ENCODE data around the gene TRIM62.
"Not testable (repeated sequence)": the region's sequence is repeated elsewhere in the genome, so short reads cannot be mapped to it uniquely, and the experiment has no call there.

TRIM62 gene

GRCh38 chr1:33119532-33120217 is 62.2 kb downstream of the TRIM62 start:
- H3K27ac Mint-ChIP-seq (ENCODE audit: low read depth), result no peak overlapping the region
- no peaks in the 10 kb centered on the region for H3K9me3 Mint-ChIP-seq
- no peak for ATAC-seq (replicated peaks; ENCODE audit: extremely low read depth, poor library complexity, severe bottlenecking)
- H3K27me3 Mint-ChIP-seq, result no peaks in the 10 kb centered on the region
- peaks cover 2% of the 10 kb centered on the region for H3K36me3 Mint-ChIP-seq (ENCODE audit: insufficient read depth)
- H3K4me1 Mint-ChIP-seq, result no peaks in the 10 kb centered on the region
- H3K4me3 Mint-ChIP-seq, result no peak overlapping the region
- DNase-seq (ENCODE audit: low spot score in 2 of 2), result no peak

GRCh38 chr1:33119050-33119449 is 62.8 kb downstream of the TRIM62 start:
- Mint-ChIP-seq H3K4me3 (no peak overlapping the region), H3K27ac (ENCODE audit: low read depth) (peak overlapping the region; percentile 42), H3K4me1 (no peaks in the 10 kb centered on the region), H3K27me3 (no peaks in the 10 kb centered on the region), H3K9me3 (no peaks in the 10 kb centered on the region), H3K36me3 (ENCODE audit: insufficient read depth) (peaks cover 2% of the 10 kb centered on the region)
- ATAC-seq (replicated peaks; ENCODE audit: extremely low read depth, poor library complexity, severe bottlenecking) (no peak), DNase-seq (ENCODE audit: low spot score in 2 of 2) (no peak)

DNA sequence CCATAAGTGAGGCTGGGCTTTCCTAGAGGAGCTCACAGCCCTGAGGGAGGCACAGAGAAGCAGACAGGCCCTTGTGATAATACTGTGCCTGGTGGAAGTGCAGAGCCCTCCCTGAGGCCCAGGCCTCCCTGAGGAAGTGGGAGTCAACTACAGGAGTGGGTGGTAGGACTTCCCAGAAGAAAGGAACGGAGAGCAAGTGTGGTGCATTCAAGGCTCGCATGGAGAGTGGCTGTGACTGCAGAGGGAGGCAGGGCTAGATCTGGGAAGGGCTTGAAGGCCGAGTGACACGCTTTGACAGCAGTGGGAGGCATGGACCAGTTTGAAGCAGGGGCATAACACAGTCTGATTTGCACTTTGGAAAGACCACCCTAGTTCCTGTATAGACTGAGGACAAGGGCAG is 63.6 kb downstream of the TRIM62 start:
- DNase-seq (ENCODE audit: low spot score in 2 of 2) (no peak), ATAC-seq (replicated peaks; ENCODE audit: extremely low read depth, poor library complexity, severe bottlenecking) (no peak)
- Mint-ChIP-seq H3K36me3 (ENCODE audit: insufficient read depth) (peaks cover 2% of the 10 kb centered on the region), H3K27ac (ENCODE audit: low read depth) (peak overlapping the region; percentile 42), H3K9me3 (no peaks in the 10 kb centered on the region), H3K27me3 (no peaks in the 10 kb centered on the region), H3K4me3 (no peak overlapping the region), H3K4me1 (no peaks in the 10 kb centered on the region)

DNA sequence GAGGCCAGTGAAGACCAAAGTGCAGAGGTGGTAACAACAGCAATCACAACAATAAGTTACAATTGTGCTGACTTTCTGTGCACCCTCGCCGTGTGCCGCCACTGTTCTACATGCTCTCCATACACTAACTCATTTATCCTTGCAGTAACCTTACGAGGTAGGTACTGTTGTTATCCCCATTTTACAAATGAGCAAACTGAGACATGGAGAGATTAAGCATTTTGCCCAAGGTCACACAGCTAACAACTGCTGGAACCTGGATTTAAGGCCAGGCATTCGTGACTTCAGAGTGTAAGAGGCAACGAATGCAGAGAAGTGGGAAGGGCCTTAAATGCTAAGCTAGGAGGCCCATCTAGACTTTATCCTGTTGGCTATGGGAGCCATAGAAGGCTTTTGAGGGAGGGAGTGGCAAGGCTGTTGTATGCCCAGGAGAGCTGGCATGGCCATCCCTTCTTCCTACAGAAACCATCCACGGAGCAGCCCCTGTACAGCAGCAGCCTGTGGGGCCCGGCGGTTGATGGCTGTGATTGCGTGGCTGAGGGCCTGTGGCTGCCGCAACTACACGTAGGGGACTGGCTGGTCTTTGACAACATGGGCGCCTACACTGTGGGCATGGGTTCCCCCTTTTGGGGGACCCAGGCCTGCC is 64.3 kb downstream of the TRIM62 start:
- H3K4me1 Mint-ChIP-seq, result no peaks in the 10 kb centered on the region
- H3K36me3 Mint-ChIP-seq (ENCODE audit: insufficient read depth), result peaks cover 2% of the 10 kb centered on the region
- H3K27ac Mint-ChIP-seq (ENCODE audit: low read depth), result no peak overlapping the region
- H3K9me3 Mint-ChIP-seq, result no peaks in the 10 kb centered on the region
- no peaks in the 10 kb centered on the region for H3K27me3 Mint-ChIP-seq
- no peak overlapping the region for H3K4me3 Mint-ChIP-seq
- no peak for ATAC-seq (replicated peaks; ENCODE audit: extremely low read depth, poor library complexity, severe bottlenecking)
- no peak for DNase-seq (ENCODE audit: low spot score in 2 of 2)

DNA sequence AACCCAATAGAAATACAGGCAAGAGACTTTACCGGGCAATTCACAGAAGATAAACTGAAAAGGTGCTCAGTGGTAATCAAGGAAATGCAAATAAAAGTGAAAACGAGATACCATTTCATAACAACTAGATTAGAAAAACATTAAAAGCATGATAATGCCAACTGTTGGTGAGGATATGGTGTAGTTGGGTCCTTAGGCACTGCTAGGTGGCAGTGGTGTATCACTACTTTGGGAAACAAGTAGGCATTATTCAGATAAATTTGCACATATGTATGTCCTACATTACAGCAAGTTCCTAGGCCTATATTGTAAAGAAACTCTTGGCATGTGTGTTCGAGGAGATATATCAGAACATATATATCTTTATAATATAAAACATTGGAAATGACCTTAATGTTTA is 69.9 kb downstream of the TRIM62 start:
- peaks cover 6% of the 10 kb centered on the region for H3K9me3 Mint-ChIP-seq
- peak overlapping the region; percentile 32 for H3K27ac Mint-ChIP-seq (ENCODE audit: low read depth)
- DNase-seq (ENCODE audit: low spot score in 2 of 2) (no peak), ATAC-seq (replicated peaks; ENCODE audit: extremely low read depth, poor library complexity, severe bottlenecking) (no peak)
- no peaks in the 10 kb centered on the region for H3K4me1 Mint-ChIP-seq
- peaks cover 1% of the 10 kb centered on the region for H3K36me3 Mint-ChIP-seq (ENCODE audit: insufficient read depth)
- H3K4me3 Mint-ChIP-seq, result no peak overlapping the region
- no peaks in the 10 kb centered on the region for H3K27me3 Mint-ChIP-seq

GRCh38 chr1:33110477-33110876 is 71.4 kb downstream of the TRIM62 start:
- Mint-ChIP-seq H3K36me3 (ENCODE audit: insufficient read depth) (peaks cover 1% of the 10 kb centered on the region), H3K4me3 (no peak overlapping the region), H3K9me3 (peaks cover 6% of the 10 kb centered on the region), H3K27me3 (no peaks in the 10 kb centered on the region), H3K4me1 (no peaks in the 10 kb centered on the region), H3K27ac (ENCODE audit: low read depth) (no peak overlapping the region)
- DNase-seq (ENCODE audit: low spot score in 2 of 2) (no peak), ATAC-seq (replicated peaks; ENCODE audit: extremely low read depth, poor library complexity, severe bottlenecking) (no peak)

GRCh38 chr1:33100119-33100415 is 81.8 kb downstream of the TRIM62 start:
- H3K27me3 Mint-ChIP-seq; ATAC-seq (replicated peaks; ENCODE audit: extremely low read depth, poor library complexity, severe bottlenecking): not testable (repeated sequence)

DNA sequence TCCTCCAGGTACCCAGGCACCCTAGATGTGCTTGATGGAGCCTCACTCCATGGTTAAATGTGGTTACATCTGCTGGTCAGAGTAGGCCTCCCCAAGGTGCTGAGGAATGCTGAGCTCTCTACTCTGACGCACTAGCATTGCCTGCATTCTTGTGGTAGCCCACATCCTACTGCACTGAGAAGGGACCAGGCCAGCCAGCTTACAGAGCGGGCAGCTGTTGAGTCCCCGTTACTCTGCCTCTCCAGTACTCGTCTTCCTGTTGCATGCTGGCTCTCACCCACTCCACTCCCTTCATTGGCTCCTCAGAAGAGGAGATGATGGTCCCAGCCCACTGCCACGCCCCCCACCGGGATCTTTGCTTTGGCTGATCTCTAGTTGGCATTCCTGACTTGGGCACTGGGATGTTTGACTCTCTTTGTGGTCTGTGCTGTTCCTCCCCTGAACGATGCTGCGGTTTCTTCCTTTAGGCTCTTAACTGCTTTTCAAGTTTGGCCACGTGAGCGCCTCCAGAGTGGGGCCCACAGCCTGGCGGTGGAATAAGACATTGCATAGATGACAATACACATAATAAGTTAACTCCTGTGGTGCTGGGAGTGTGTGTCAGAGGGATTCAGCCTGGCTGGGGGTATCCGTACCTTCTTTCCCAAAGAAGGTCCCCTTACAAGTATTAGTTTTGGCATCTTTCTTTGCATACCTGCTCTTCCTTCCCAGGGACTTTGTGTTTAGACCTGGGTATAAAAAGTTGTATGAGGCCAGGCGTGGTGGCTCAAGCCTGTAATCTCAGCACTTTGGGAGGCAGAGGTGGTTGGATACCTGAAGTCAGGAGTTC is 82.3 kb downstream of the TRIM62 start:
- peaks cover 11% of the 10 kb centered on the region for H3K36me3 Mint-ChIP-seq (ENCODE audit: insufficient read depth)
- no peaks in the 10 kb centered on the region for H3K27me3 Mint-ChIP-seq
- H3K4me1 Mint-ChIP-seq, result peaks cover 51% of the 10 kb centered on the region
- no peaks in the 10 kb centered on the region for H3K9me3 Mint-ChIP-seq
- peak overlapping the region; percentile 77 for H3K4me3 Mint-ChIP-seq
- H3K27ac Mint-ChIP-seq (ENCODE audit: low read depth), result peak overlapping the region; percentile 85
- DNase-seq (ENCODE audit: low spot score in 2 of 2) (peak; percentile 60 to 75), ATAC-seq (replicated peaks; ENCODE audit: extremely low read depth, poor library complexity, severe bottlenecking) (peak; percentile 96)

More at GRCh38 chr1:33100119-33100415, 81.8 kb downstream of the TRIM62 start:
- Mint-ChIP-seq H3K4me3 (peak overlapping the region; percentile 77), H3K4me1 (peaks cover 51% of the 10 kb centered on the region), H3K36me3 (ENCODE audit: insufficient read depth) (peaks cover 11% of the 10 kb centered on the region)
- not testable (repeated sequence) for H3K27ac Mint-ChIP-seq (ENCODE audit: low read depth); H3K9me3 Mint-ChIP-seq; DNase-seq (ENCODE audit: low spot score in 2 of 2)

- no peak for ATAC-seq (replicated peaks; ENCODE audit: extremely low read depth, poor library complexity, severe bottlenecking)
- peak overlapping the region; percentile 85 for H3K27ac Mint-ChIP-seq (ENCODE audit: low read depth)
- peaks cover 11% of the 10 kb centered on the region for H3K36me3 Mint-ChIP-seq (ENCODE audit: insufficient read depth)
- no peaks in the 10 kb centered on the region for H3K9me3 Mint-ChIP-seq
- H3K4me1 Mint-ChIP-seq, result peaks cover 51% of the 10 kb centered on the region
- no peak for DNase-seq (ENCODE audit: low spot score in 2 of 2)
- H3K27me3 Mint-ChIP-seq, result no peaks in the 10 kb centered on the region
- peak overlapping the region; percentile 77 for H3K4me3 Mint-ChIP-seq
Measured at GRCh38 chr1:33098371-33098770, 83.5 kb downstream of the TRIM62 start.

GRCh38 chr1:33097762-33098161 is 84.1 kb downstream of the TRIM62 start:
- Mint-ChIP-seq H3K27me3 (no peaks in the 10 kb centered on the region), H3K36me3 (ENCODE audit: insufficient read depth) (peaks cover 11% of the 10 kb centered on the region), H3K27ac (ENCODE audit: low read depth) (no peak overlapping the region), H3K9me3 (no peaks in the 10 kb centered on the region), H3K4me1 (peaks cover 49% of the 10 kb centered on the region), H3K4me3 (no peak overlapping the region)
- DNase-seq (ENCODE audit: low spot score in 2 of 2) (no peak), ATAC-seq (replicated peaks; ENCODE audit: extremely low read depth, poor library complexity, severe bottlenecking) (no peak)

GRCh38 chr1:33097137-33097611 is 84.7 kb downstream of the TRIM62 start:
- peak overlapping the region; percentile 80 for H3K27ac Mint-ChIP-seq (ENCODE audit: low read depth)
- H3K4me3 Mint-ChIP-seq, result no peak overlapping the region
- H3K36me3 Mint-ChIP-seq (ENCODE audit: insufficient read depth), result peaks cover 11% of the 10 kb centered on the region
- no peaks in the 10 kb centered on the region for H3K27me3 Mint-ChIP-seq
- no peaks in the 10 kb centered on the region for H3K9me3 Mint-ChIP-seq
- peaks cover 43% of the 10 kb centered on the region for H3K4me1 Mint-ChIP-seq
- ATAC-seq (replicated peaks; ENCODE audit: extremely low read depth, poor library complexity, severe bottlenecking), result no peak
- DNase-seq (ENCODE audit: low spot score in 2 of 2), result no peak

DNA sequence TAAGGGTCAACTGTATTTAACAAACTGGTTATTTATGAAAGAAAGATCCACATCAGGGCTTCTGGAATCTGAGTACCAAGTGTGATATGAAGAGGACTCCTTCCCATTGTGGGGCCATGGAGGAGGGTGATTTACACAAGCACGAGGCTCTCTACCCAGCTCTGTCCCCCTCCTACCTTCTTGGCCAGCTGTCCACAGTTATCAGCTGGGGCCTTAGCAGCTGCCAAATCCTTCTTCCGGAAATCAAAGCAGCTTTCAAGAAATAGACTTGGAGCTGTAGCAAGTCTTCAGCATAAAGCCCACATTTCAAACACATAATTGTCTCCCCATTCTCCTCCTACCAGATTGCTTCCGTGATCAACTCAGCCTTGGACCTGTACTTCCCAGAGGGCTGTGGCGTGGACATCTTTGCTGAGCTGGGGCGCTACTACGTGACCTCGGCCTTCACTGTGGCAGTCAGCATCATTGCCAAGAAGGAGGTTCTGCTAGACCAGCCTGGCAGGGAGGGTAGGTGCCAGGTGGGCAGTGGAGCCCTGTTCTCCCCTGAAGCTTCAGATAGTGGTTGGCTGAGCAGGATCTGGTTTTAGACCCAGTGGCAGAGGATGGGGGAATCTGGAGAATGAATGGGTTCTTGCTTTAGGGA is 85.4 kb downstream of the TRIM62 start:
- Mint-ChIP-seq H3K27me3 (no peaks in the 10 kb centered on the region), H3K9me3 (no peaks in the 10 kb centered on the region), H3K27ac (ENCODE audit: low read depth) (peak overlapping the region; percentile 80), H3K36me3 (ENCODE audit: insufficient read depth) (peaks cover 11% of the 10 kb centered on the region), H3K4me1 (peaks cover 43% of the 10 kb centered on the region), H3K4me3 (no peak overlapping the region)
- DNase-seq (ENCODE audit: low spot score in 2 of 2), result no peak
- ATAC-seq (replicated peaks; ENCODE audit: extremely low read depth, poor library complexity, severe bottlenecking), result no peak

Data from central memory CD8-positive, alpha-beta T cell (primary cell).